HepG2 (cell line): ENCODE data around the gene TMEM141. TPM values are rescaled to one million over a fixed set of nuclear protein-coding genes. Genes with fewer than 3 reads are reported as not detected.

Source experiments
- ATAC-seq: fragments of 200-7000 bp; cut with Tn5 transposase; 3 replicates; pipeline ENCODE4 v1.9.1; 2020; ENCODE audit warnings: mild to moderate bottlenecking, moderate library complexity
- BruUV-seq: library from RNA; stranded (reverse); fragments of 400-500 nt; replicated peaks from 2 replicates; lab custom pipeline; 2021; lab: Mats Ljungman, UMichigan
- CTCF ChIA-PET: fragments of 300-600 bp; formaldehyde crosslinking; extraction: SDS; loops from one replicate; lab custom pipeline; 2021; ENCODE audit warnings: low total read pairs, inconsistent platforms, low intra/inter-chr PET ratio; lab: Yijun Ruan, JAX
- POLR2A ChIA-PET: fragments of 350-600 bp; sonication (Branson Sonifier 250); formaldehyde crosslinking; loops from one replicate; lab custom pipeline; 2020; ENCODE audit warnings: antibody characterized with exemption, inconsistent platforms; lab: Yijun Ruan, JAX
- DNase-seq: peaks from one replicate; pipeline ENCODE4 v3.0.0-alpha.2; 2015; ENCODE audit warnings: low spot score
- FAIRE-seq: peaks from 3 replicates; lab custom pipeline; 2011; peaks lifted over from hg19 to GRCh38; lab: Jason Lieb, UNC
- H2AFZ ChIP-seq: one replicate; pipeline ENCODE4 v1.6.1; 2011; ENCODE audit warnings: low read length, inconsistent platforms
- H3K27ac ChIP-seq: fragments of 300-600 bp; 3 replicates; pipeline ENCODE4 v1.8.0; 2011; ENCODE audit warnings: mixed run types, mild to moderate bottlenecking, mixed read lengths, low read length, inconsistent platforms; ENCODE audit not compliant: insufficient read depth; ENCODE audit errors: extremely low read length
- H3K27me3 ChIP-seq, 2 experiments: fragments of 200-600 bp in 1 of 2; 2 replicates in 1 of 2; 3 replicates in 1 of 2; pipeline versions ENCODE4 v1.6.0 to v1.8.0; 2011; ENCODE audit warnings: low read length in 2 of 2, mild to moderate bottlenecking in 2 of 2, moderate library complexity in 2 of 2, inconsistent platforms in 1 of 2; ENCODE audit not compliant: insufficient read depth in 2 of 2, control insufficient read depth in 1 of 2
- H3K36me3 ChIP-seq, 2 experiments: fragments of 200-600 bp in 1 of 2; replicated peaks in 1 of 2; 2 replicates in 1 of 2; 3 replicates in 1 of 2; pipeline versions ENCODE4 v1.5.1 to v1.8.0; 2011; ENCODE audit warnings: low read length in 2 of 2, inconsistent platforms in 1 of 2; ENCODE audit not compliant: insufficient read depth in 2 of 2, control insufficient read depth in 1 of 2
- H3K4me1 ChIP-seq: 2 replicates; pipeline ENCODE4 v1.5.1; 2012; ENCODE audit warnings: low read length, inconsistent platforms; ENCODE audit not compliant: insufficient read depth
- H3K4me2 ChIP-seq: 2 replicates; pipeline ENCODE4 v1.6.0; 2011; ENCODE audit warnings: low read depth, low read length, inconsistent platforms
- H3K4me3 ChIP-seq, 3 experiments: fragments of 200-600 bp in 1 of 3; sonication (generic), shearing (Covaris generic) in 1 of 3; replicated peaks in 1 of 3; 2 replicates each; pipeline ENCODE4 v1.5.1; 2011 to 2016; ENCODE audit warnings: low read length in 3 of 3, inconsistent platforms in 2 of 3, low read depth in 2 of 3, mild to moderate bottlenecking in 2 of 3, control low read depth in 1 of 3, mixed read lengths in 1 of 3; ENCODE audit not compliant: insufficient read depth in 1 of 3
- H3K79me2 ChIP-seq: one replicate; pipeline ENCODE4 v1.6.1; 2011; ENCODE audit warnings: low read length, inconsistent platforms; ENCODE audit not compliant: insufficient read depth
- H3K9ac ChIP-seq: 2 replicates; pipeline ENCODE4 v1.6.0; 2011; ENCODE audit warnings: mild to moderate bottlenecking, low read depth, low read length, inconsistent platforms; ENCODE audit not compliant: insufficient read depth
- H3K9me3 ChIP-seq: 2 replicates; pipeline ENCODE4 v1.5.1; 2012; ENCODE audit warnings: mild to moderate bottlenecking, low read length
- H4K20me1 ChIP-seq: 2 replicates; pipeline ENCODE4 v1.6.0; 2011; ENCODE audit warnings: inconsistent platforms, mild to moderate bottlenecking, low read length, moderate library complexity; ENCODE audit not compliant: insufficient read depth
- DBP ChIP-seq: sonication (generic); formaldehyde crosslinking; IDR thresholded peaks from 2 replicates; pipeline ENCODE4 v1.4.0; 2020; ENCODE audit warnings: missing genetic modification reagents; ENCODE audit errors: not compliant biosample characterization
- ERF ChIP-seq: IDR thresholded peaks from 2 replicates; pipeline ENCODE4 v1.6.1; 2018; ENCODE audit warnings: missing biosample characterization, missing genetic modification reagents
- ETV5 ChIP-seq: IDR thresholded peaks from 2 replicates; pipeline ENCODE4 v1.6.1; 2018; ENCODE audit warnings: missing biosample characterization, missing genetic modification reagents, inconsistent platforms, borderline replicate concordance
- HINFP ChIP-seq: sonication (generic); formaldehyde crosslinking; IDR thresholded peaks from 2 replicates; pipeline ENCODE4 v1.4.0; 2020; ENCODE audit warnings: low read depth, mild to moderate bottlenecking, missing genetic modification reagents
- HMG20A ChIP-seq: IDR thresholded peaks from 2 replicates; pipeline ENCODE4 v1.6.1; 2016; ENCODE audit warnings: borderline replicate concordance
- IRF2 ChIP-seq: IDR thresholded peaks from 2 replicates; pipeline ENCODE4 v1.6.1; 2018; ENCODE audit warnings: missing genetic modification reagents, missing compliant biosample characterization
- KDM5A ChIP-seq: fragments of 200-600 bp; sonication (generic); IDR thresholded peaks from 2 replicates; pipeline ENCODE4 v1.7.0; 2018; ENCODE audit warnings: antibody characterized with exemption, mild to moderate bottlenecking, low read length, borderline replicate concordance
- MATR3 ChIP-seq: sonication (generic); formaldehyde crosslinking; IDR thresholded peaks from 2 replicates; pipeline ENCODE4 v1.4.0; 2020; ENCODE audit warnings: missing genetic modification reagents
- MYNN ChIP-seq: sonication (generic); formaldehyde crosslinking; IDR thresholded peaks from 2 replicates; pipeline ENCODE4 v1.4.0; 2020; ENCODE audit warnings: mild to moderate bottlenecking, low read depth, missing genetic modification reagents
- PPARG ChIP-seq: conservative IDR thresholded peaks from 2 replicates; pipeline ENCODE4 v1.6.1; 2016; ENCODE audit warnings: missing biosample characterization, missing genetic modification reagents
- RBM22 ChIP-seq: fragments of 200-400 bp; formaldehyde crosslinking; optimal IDR thresholded peaks from 2 replicates; pipeline ENCODE3; 2017; ENCODE audit warnings: mild to moderate bottlenecking, low read length, moderate library complexity
- ZBTB26 ChIP-seq: IDR thresholded peaks from 2 replicates; pipeline ENCODE4 v1.6.1; 2016; ENCODE audit warnings: missing compliant biosample characterization, missing genetic modification reagents, borderline replicate concordance
- ZBTB43 ChIP-seq: sonication (generic); formaldehyde crosslinking; conservative IDR thresholded peaks from 2 replicates; pipeline ENCODE4 v1.4.0; 2020; ENCODE audit warnings: missing genetic modification reagents
- ZFP36L1 ChIP-seq: sonication (generic); formaldehyde crosslinking; IDR thresholded peaks from 2 replicates; pipeline ENCODE4 v1.8.0; 2022; ENCODE audit warnings: mild to moderate bottlenecking, missing genetic modification reagents, moderate library complexity
- ZNF235 ChIP-seq: sonication (generic); formaldehyde crosslinking; IDR thresholded peaks from 2 replicates; pipeline ENCODE4 v1.8.1; 2023; ENCODE audit warnings: mild to moderate bottlenecking, missing genetic modification reagents, borderline replicate concordance
- ZNF605 ChIP-seq: sonication (generic); formaldehyde crosslinking; IDR thresholded peaks from 2 replicates; pipeline ENCODE4 v1.8.0; 2022; ENCODE audit warnings: mild to moderate bottlenecking, missing genetic modification reagents
- ZNF607 ChIP-seq: sonication (generic); formaldehyde crosslinking; IDR thresholded peaks from 2 replicates; pipeline ENCODE4 v1.5.1; 2020; ENCODE audit warnings: missing genetic modification reagents, mild to moderate bottlenecking, borderline replicate concordance
- ZNF747 ChIP-seq: sonication (generic); formaldehyde crosslinking; IDR thresholded peaks from 2 replicates; pipeline ENCODE4 v1.8.1; 2023; ENCODE audit warnings: missing genetic modification reagents, mild to moderate bottlenecking, borderline replicate concordance
- ZNF770 ChIP-seq: sonication (generic); formaldehyde crosslinking; IDR thresholded peaks from 2 replicates; pipeline ENCODE4 v1.5.0; 2020; ENCODE audit warnings: mild to moderate bottlenecking, missing genetic modification reagents
- WGBS: methylation state at CpG from one replicate; pipeline ENCODE4 v1.1.6; 2017; ENCODE audit warnings: low lambda C conversion rate; 5-methylcytosine and 5-hydroxymethylcytosine counted together
- in situ Hi-C: cut with HindIII; loops from 2 replicates; pipeline ENCODE4 v1.10.0; 2017; ENCODE audit warnings: low pct_unique_long_range_greater_than_20kb; ENCODE audit not compliant: extremely low pct_ligation_motif_present
- intact Hi-C: fragments of 100-400 bp; cut with micrococcal nuclease; formaldehyde crosslinking; loops from one replicate; pipeline ENCODE4 v1.10.0; 2022; ENCODE audit not compliant: unreplicated experiment
- polyA plus RNA-seq, 8 experiments: library from polyadenylated mRNA; depleted of rRNA in 3 of 8; stranded (reverse) in 7 of 8; unstranded in 1 of 8; fragments of >200 nt; fragmentation: Illumina TruSeq in 4 of 8; extraction: Trizol in 4 of 8; gene quantifications; 2 replicates each; pipeline versions ENCODE4 v1.2.1 to v1.2.3, GENCODE V29; 2011 to 2016; ENCODE audit warnings: low read depth in 4 of 8, missing spikeins in 1 of 8, mixed read lengths in 1 of 8; ENCODE audit not compliant: insufficient read depth in 1 of 8
- total RNA-seq, 5 experiments: library from RNA; depleted of rRNA; stranded (reverse); fragments of >200 nt; fragmentation: Illumina TruSeq; extraction: Trizol; gene quantifications; 2 replicates each; pipeline ENCODE4 v1.2.3, GENCODE V29; 2016; ENCODE audit warnings: low read depth in 1 of 5

Gene TMEM141
- total and polyA plus RNA-seq, 2 of the 13 experiments (the other 11 are each of a cell fraction or from before 2014, with no cell fraction given) = 81.0 to 202 TPM

- Histone ChIP-seq H4K20me1 (no peaks in the 10 kb centered on the region; the same call in 1 of the 2 replicates), H3K4me2 (peak overlapping the region; percentile 88), H3K27me3 (no peaks in the 10 kb centered on the region), H3K27ac (peak overlapping the region; percentile 71), H3K9ac (peak overlapping the region; percentile 86), H3K36me3 (peaks cover 2 to 17% of the 10 kb centered on the region in 2 experiments; a peak in 4 of 5 replicates), H3K4me3 (peak overlapping the region; percentile 88 to 96 (median 92)), H2AFZ (no peak overlapping the region), H3K9me3 (no peaks in the 10 kb centered on the region), H3K4me1 (peaks cover 66% of the 10 kb centered on the region), H3K79me2 (peaks cover 69% of the 10 kb centered on the region)
- 2% methylated on average over 14 of the region's 14 CpGs for WGBS
- CTCF ChIA-PET = no interaction called here
- DNase-seq (no peak), ATAC-seq (no peak), FAIRE-seq (no peak)
- POLR2A ChIA-PET = interaction anchor here (0.6 to 5.0 kb wide), 7 partner anchors 9 to 127 kb away, joined by 3 to 35 read pairs (median 9); partner anchors contain the start of gene TMEM141
- BruUV-seq = no TSS peak
- in situ Hi-C loops = no loop called here
- intact Hi-C loops = no loop called here
- no peak for TF ChIP-seq HMG20A (CRISPR knock-in tag)
- TF ChIP-seq ERF = no peak
- peak; percentile 73; the same call in 1 of the 2 replicates for TF ChIP-seq ZBTB26
- TF ChIP-seq ZNF607 (CRISPR knock-in tag) = no peak
- 0 out of 2 replicates have a peak, but pooled peaks have one; percentile 13 for TF ChIP-seq ZNF605 (CRISPR knock-in tag)
- no peak for TF ChIP-seq PPARG
- no peak for TF ChIP-seq ZFP36L1 (CRISPR knock-in tag)
- no peak for TF ChIP-seq IRF2 (CRISPR knock-in tag)
- TF ChIP-seq ZBTB43 = no peak
- TF ChIP-seq ZNF747 = no peak
- 0 out of 2 replicates have a peak, but pooled peaks have one; percentile 13 for TF ChIP-seq KDM5A
- TF ChIP-seq ETV5 (CRISPR knock-in tag) = no peak
- no peak for TF ChIP-seq ZNF770
- TF ChIP-seq MYNN (CRISPR knock-in tag) = no peak
- TF ChIP-seq RBM22 = no peak
- TF ChIP-seq HINFP (CRISPR knock-in tag) = no peak
- TF ChIP-seq DBP (CRISPR knock-in tag) = no peak
- TF ChIP-seq ZNF235 (CRISPR knock-in tag) = no peak
- TF ChIP-seq MATR3 (CRISPR knock-in tag) = no peak
Measured at GRCh38 chr9:136808806-136809158, 17.6 kb downstream of the TMEM141 start.
